SU-DHL-6 (cell line): Measurements from ENCODE around the gene CACNB2.
"Not testable (repeated sequence)": the region's sequence is repeated elsewhere in the genome, so short reads cannot be mapped to it uniquely, and the experiment has no call there.

Experiments
- H2AFZ ChIP-seq: fragments of 200-600 bp; sonication (generic); 2 replicates; pipeline ENCODE4 v1.6.1; 2014; ENCODE audit warnings: low read depth, mild to moderate bottlenecking, moderate library complexity, mixed read lengths, antibody characterized with exemption, low read length; ENCODE audit not compliant: severe bottlenecking
- H3F3A ChIP-seq: fragments of 200-600 bp; shearing (Covaris generic); 2 replicates; pipeline ENCODE4 v1.6.0; 2016; ENCODE audit warnings: antibody characterized with exemption, mild to moderate bottlenecking; ENCODE audit not compliant: insufficient read depth
- H3K27ac ChIP-seq: fragments of 200-600 bp; sonication (generic); 2 replicates; pipeline ENCODE4 v1.5.1; 2016; ENCODE audit warnings: low read depth, mild to moderate bottlenecking, low read length, moderate library complexity, mixed read lengths
- H3K27me3 ChIP-seq: fragments of 200-600 bp; sonication (generic), shearing (Covaris generic); 2 replicates; pipeline ENCODE4 v1.6.0; 2014; ENCODE audit warnings: mild to moderate bottlenecking, low read length
- H3K36me3 ChIP-seq: fragments of 200-600 bp; sonication (generic); 2 replicates; pipeline ENCODE4 v1.6.1; 2014; ENCODE audit warnings: mild to moderate bottlenecking, low read length, mixed read lengths
- H3K4me2 ChIP-seq: fragments of 300-600, 200-600 bp; shearing (Covaris generic), sonication (generic); 2 replicates; pipeline ENCODE4 v1.6.0; 2014; ENCODE audit warnings: low read length, low read depth, mild to moderate bottlenecking; ENCODE audit not compliant: poor library complexity, severe bottlenecking
- H3K4me3 ChIP-seq: fragments of 200-600 bp; sonication (generic); 2 replicates; pipeline ENCODE4 v1.5.1; 2014; ENCODE audit warnings: antibody characterized with exemption, low read length, mild to moderate bottlenecking, mixed read lengths; ENCODE audit not compliant: insufficient read depth, poor library complexity, severe bottlenecking
- H3K79me2 ChIP-seq: fragments of 200-600 bp; sonication (generic); 2 replicates; pipeline ENCODE4 v1.6.1; 2014; ENCODE audit warnings: mild to moderate bottlenecking, low read length, moderate library complexity; ENCODE audit not compliant: insufficient read depth
- H3K9ac ChIP-seq: fragments of 200-600 bp; sonication (generic); 2 replicates; pipeline ENCODE4 v1.7.0; 2014; ENCODE audit warnings: mild to moderate bottlenecking, low read length
- H3K9me2 ChIP-seq: fragments of 200-600 bp; sonication (generic); replicated peaks from 2 replicates; pipeline ENCODE4 v1.6.1; 2014; ENCODE audit warnings: low read length; ENCODE audit not compliant: insufficient read depth
- H3K9me3 ChIP-seq: fragments of 200-600 bp; sonication (generic); 2 replicates; pipeline ENCODE4 v1.6.1; 2014; ENCODE audit warnings: low read length, mixed read lengths; ENCODE audit not compliant: insufficient read depth
- H4K20me1 ChIP-seq: fragments of 200-600 bp; sonication (generic); 2 replicates; pipeline ENCODE4 v1.6.1; 2014; ENCODE audit warnings: low read depth, mild to moderate bottlenecking, antibody characterized with exemption, low read length, moderate library complexity, mixed read lengths
- EZH2phosphoT487 ChIP-seq: fragments of 200-600 bp; sonication (generic), shearing (Covaris generic); conservative IDR thresholded peaks from 2 replicates; pipeline ENCODE4 v1.6.1; 2018; ENCODE audit warnings: mild to moderate bottlenecking, antibody characterized with exemption, low read length, moderate library complexity, mixed read lengths
- TF ChIP-seq, protein P1 (sequence below): fragments of 200-600 bp; sonication (generic); IDR thresholded peaks from one replicate; pipeline ENCODE4 v1.5.1; 2017; ENCODE audit warnings: antibody characterized with exemption, mild to moderate bottlenecking, low read length, moderate library complexity; ENCODE audit not compliant: insufficient read depth, poor library complexity, severe bottlenecking

Gene CACNB2

DNA sequence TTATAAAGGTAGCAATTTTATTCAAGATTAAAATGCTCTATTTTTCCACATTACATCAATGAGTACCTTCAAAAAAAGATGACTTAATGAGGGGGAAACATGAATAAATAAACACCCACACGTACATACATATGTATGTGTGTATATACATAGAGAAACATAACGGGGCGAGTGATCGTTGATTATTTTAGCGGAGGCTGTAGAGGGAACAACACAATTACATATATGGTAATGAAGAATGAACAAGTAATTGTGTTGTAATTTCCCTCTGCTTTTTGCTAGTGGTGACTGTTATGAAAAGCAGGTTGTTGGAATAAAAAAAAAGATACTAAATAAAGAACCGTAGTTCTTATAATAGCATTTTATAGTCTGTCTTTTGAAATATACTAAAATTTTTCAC, 63.2 kb downstream of the CACNB2 start:
- Histone ChIP-seq H3K27ac (no peak overlapping the region), H3F3A (no peaks in the 10 kb centered on the region), H3K9ac (no peak overlapping the region), H3K4me3 (no peak overlapping the region), H2AFZ (no peak overlapping the region), H3K9me3 (no peaks in the 10 kb centered on the region), H3K4me2 (no peak overlapping the region), H3K9me2 (no peaks in the 10 kb centered on the region), H3K79me2 (no peaks in the 10 kb centered on the region), H3K27me3 (no peaks in the 10 kb centered on the region), H3K36me3 (no peaks in the 10 kb centered on the region), H4K20me1 (no peaks in the 10 kb centered on the region)
- TF ChIP-seq, protein P1, sequence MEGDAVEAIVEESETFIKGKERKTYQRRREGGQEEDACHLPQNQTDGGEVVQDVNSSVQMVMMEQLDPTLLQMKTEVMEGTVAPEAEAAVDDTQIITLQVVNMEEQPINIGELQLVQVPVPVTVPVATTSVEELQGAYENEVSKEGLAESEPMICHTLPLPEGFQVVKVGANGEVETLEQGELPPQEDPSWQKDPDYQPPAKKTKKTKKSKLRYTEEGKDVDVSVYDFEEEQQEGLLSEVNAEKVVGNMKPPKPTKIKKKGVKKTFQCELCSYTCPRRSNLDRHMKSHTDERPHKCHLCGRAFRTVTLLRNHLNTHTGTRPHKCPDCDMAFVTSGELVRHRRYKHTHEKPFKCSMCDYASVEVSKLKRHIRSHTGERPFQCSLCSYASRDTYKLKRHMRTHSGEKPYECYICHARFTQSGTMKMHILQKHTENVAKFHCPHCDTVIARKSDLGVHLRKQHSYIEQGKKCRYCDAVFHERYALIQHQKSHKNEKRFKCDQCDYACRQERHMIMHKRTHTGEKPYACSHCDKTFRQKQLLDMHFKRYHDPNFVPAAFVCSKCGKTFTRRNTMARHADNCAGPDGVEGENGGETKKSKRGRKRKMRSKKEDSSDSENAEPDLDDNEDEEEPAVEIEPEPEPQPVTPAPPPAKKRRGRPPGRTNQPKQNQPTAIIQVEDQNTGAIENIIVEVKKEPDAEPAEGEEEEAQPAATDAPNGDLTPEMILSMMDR, result no peak
- TF ChIP-seq EZH2phosphoT487, result no peak

DNA sequence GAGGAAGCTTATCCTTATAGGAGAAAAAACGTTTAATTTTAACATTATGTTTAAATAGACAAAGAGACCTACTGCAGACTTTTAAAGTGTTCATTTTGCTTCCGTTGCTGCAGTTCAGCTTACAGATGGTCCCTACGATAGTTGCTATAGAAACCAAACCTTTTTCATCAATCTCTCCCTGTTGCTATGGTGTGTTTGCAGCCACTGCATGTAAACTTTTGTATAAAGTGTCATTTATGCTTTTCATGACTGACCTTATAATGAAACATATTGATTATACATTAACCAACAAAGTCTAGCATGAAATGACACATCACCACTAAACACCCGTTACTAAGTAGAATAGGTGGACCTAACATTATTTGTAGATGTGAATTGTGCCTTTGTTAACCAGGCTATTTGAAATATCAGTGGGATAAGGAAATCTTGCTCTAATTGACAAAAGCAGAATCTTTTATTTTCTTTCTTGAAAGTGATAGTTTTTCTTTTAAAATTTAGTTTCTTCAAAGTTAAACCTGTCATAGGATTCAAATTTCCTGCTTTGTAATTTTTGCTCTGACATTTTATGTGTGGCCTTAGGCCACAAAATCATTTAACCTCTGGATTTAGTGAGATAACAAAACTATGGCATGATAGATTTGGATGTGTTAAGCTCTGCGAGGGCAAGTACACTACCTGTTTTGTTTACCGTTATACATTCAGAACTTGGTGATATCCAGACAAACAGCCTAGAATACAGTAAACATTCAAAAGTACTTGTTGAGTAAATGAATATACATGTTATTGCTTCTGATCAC, 64.0 kb downstream of the CACNB2 start:
- no peak overlapping the region for H3K4me2 ChIP-seq
- H4K20me1 ChIP-seq, result no peaks in the 10 kb centered on the region
- no peaks in the 10 kb centered on the region for H3K79me2 ChIP-seq
- TF ChIP-seq, protein P1, result no peak
- TF ChIP-seq EZH2phosphoT487, result no peak
- no peaks in the 10 kb centered on the region for H3K27me3 ChIP-seq
- H3K27ac ChIP-seq, result no peak overlapping the region
- H3K4me3 ChIP-seq, result no peak overlapping the region
- H3F3A ChIP-seq, result no peaks in the 10 kb centered on the region
- H3K9me2 ChIP-seq, result no peaks in the 10 kb centered on the region
- H3K9me3 ChIP-seq, result no peaks in the 10 kb centered on the region
- no peak overlapping the region for H2AFZ ChIP-seq
- no peaks in the 10 kb centered on the region for H3K36me3 ChIP-seq
- no peak overlapping the region for H3K9ac ChIP-seq

DNA sequence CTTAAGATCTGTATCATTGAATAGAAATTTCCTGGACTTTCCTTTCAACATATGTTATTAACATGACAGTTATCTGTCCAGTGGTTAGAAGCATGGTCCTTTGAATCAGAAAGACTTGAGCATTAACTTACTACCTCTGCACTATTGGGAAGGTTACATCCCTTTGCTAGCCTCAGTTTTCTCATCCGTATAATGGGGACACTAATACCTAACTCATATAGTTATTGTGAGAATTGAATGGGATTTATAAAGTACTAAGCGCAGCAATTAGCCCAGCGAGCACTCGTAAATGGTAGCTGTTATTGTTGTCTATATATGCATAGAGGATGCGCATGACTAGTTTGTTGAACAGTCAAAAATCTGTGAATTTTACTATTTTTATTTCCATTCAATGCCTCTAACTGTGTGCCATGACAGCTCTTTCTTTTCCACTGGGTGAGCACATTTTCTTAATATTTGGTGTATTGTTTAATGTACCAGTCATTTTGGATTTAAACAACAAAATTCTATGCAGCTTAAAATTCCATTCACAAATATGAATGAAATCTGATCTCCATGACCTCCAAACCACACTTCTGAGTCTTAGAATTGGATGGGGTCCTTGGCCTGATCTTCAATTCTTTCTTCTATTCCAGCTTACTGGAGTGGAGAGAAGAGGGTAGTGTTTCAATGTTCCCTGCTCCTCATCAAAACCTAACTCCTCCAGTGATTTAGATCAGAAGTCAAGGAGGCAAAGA, 65.0 kb downstream of the CACNB2 start:
- H3K4me3 ChIP-seq, result no peak overlapping the region
- no peaks in the 10 kb centered on the region for H4K20me1 ChIP-seq
- H3K9ac ChIP-seq, result no peak overlapping the region
- no peaks in the 10 kb centered on the region for H3K9me2 ChIP-seq
- no peak overlapping the region for H2AFZ ChIP-seq
- no peaks in the 10 kb centered on the region for H3K79me2 ChIP-seq
- no peaks in the 10 kb centered on the region for H3F3A ChIP-seq
- no peak overlapping the region for H3K4me2 ChIP-seq
- H3K9me3 ChIP-seq, result no peaks in the 10 kb centered on the region
- no peaks in the 10 kb centered on the region for H3K27me3 ChIP-seq
- no peak overlapping the region for H3K27ac ChIP-seq
- no peaks in the 10 kb centered on the region for H3K36me3 ChIP-seq
- TF ChIP-seq EZH2phosphoT487, result no peak
- TF ChIP-seq, protein P1, result no peak

DNA sequence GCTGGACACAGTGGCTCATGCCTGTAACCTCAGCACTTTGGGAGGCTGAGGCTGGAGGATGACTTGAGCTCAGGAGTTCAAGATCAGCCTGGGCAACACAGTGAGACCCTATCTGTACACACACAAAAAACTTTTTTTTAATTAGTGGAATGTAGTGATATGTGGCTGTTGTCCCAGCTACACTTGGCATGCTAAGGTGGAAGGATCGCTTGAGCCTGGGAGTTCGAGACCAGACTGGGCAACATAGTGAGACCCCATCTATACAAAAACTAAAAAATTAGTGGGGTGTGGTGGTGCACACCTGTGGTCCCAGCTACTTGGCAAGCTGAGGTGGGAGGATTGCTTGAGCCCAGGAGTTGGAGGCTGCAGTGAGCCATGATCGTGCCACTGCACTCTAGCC, 68.0 kb downstream of the CACNB2 start:
- not testable (repeated sequence) for H4K20me1 ChIP-seq, H3K4me2 ChIP-seq, H3K79me2 ChIP-seq, H3K27me3 ChIP-seq, H3K9ac ChIP-seq, H3K9me3 ChIP-seq, H2AFZ ChIP-seq, H3K36me3 ChIP-seq, H3F3A ChIP-seq, H3K4me3 ChIP-seq, H3K27ac ChIP-seq, H3K9me2 ChIP-seq
